H1 (cell line): Measurements from ENCODE around the gene TRIM14. TPM values are rescaled to one million over a fixed set of nuclear protein-coding genes. Genes with fewer than 3 reads are reported as not detected.
A peak's percentile ranks its signal among the peaks of the same experiment; 100 is the strongest.

Experiments used
- CTCF ChIA-PET: fragments of 300-600 bp; sonication (Branson Sonifier 250); formaldehyde crosslinking; loops from one replicate; lab custom pipeline; 2021; ENCODE audit not compliant: partially characterized antibody; lab: Charles Lee
- POLR2A ChIA-PET: fragments of 300-600 bp; sonication (Branson Sonifier 250); formaldehyde crosslinking; loops from one replicate; lab custom pipeline; 2021; ENCODE audit warnings: inconsistent platforms; ENCODE audit not compliant: partially characterized antibody; lab: Charles Lee
- DNase-seq, 2 experiments: peaks; one replicate each; pipeline versions ENCODE4 v3.0.0 to v3.0.0-alpha.2; 2010 to 2022; ENCODE audit warnings: low spot score in 2 of 2, low read depth in 1 of 2, mixed read lengths in 1 of 2
- FAIRE-seq: peaks from 2 replicates; lab custom pipeline; 2011; peaks lifted over from hg19 to GRCh38; lab: Jason Lieb, UNC
- H2AFZ ChIP-seq: 2 replicates; pipeline ENCODE4 v1.8.1; 2012; ENCODE audit warnings: low read length, inconsistent platforms
- H2AK5ac ChIP-seq: 2 replicates; pipeline ENCODE4 v1.6.1; 2013; ENCODE audit warnings: low read depth, low read length
- H2BK120ac ChIP-seq: replicated peaks from 2 replicates; pipeline ENCODE3; 2013; ENCODE audit warnings: low read depth, low read length, inconsistent platforms
- H2BK12ac ChIP-seq: 2 replicates; pipeline ENCODE4 v1.6.1; 2013; ENCODE audit warnings: low read depth, low read length
- H2BK15ac ChIP-seq: 2 replicates; pipeline ENCODE4 v1.6.1; 2013; ENCODE audit warnings: low read length
- H2BK20ac ChIP-seq: 2 replicates; pipeline ENCODE4 v1.6.1; 2013; ENCODE audit warnings: low read length
- H2BK5ac ChIP-seq: 2 replicates; pipeline ENCODE4 v1.6.1; 2013; ENCODE audit warnings: low read depth, low read length
- H3K14ac ChIP-seq: 2 replicates; pipeline ENCODE4 v1.6.1; 2013; ENCODE audit warnings: inconsistent platforms; ENCODE audit not compliant: insufficient read length
- H3K18ac ChIP-seq: 2 replicates; pipeline ENCODE4 v1.6.1; 2013; ENCODE audit warnings: low read length; ENCODE audit errors: extremely low read depth
- H3K23ac ChIP-seq: 2 replicates; pipeline ENCODE4 v1.6.1; 2013; ENCODE audit warnings: inconsistent platforms; ENCODE audit not compliant: insufficient read length
- H3K23me2 ChIP-seq: 2 replicates; pipeline ENCODE4 v1.6.1; 2013; ENCODE audit warnings: low read depth, low read length
- H3K27ac ChIP-seq: 2 replicates; pipeline ENCODE4 v1.6.1; 2011; ENCODE audit warnings: low read depth, low read length, inconsistent platforms
- H3K27me3 ChIP-seq, 4 experiments: replicated peaks in 1 of 4; 1 replicate in 1 of 4; 2 replicates in 3 of 4; pipeline versions ENCODE4 v1.6.1 to v1.8.1; 2011 to 2013; ENCODE audit warnings: low read length in 3 of 4, mild to moderate bottlenecking in 3 of 4, inconsistent platforms in 2 of 4, mixed read lengths in 2 of 4, moderate library complexity in 1 of 4; ENCODE audit not compliant: control insufficient read depth in 3 of 4, insufficient read depth in 3 of 4; ENCODE audit errors: extremely low read depth in 1 of 4
- H3K36me3 ChIP-seq, 4 experiments: 2 replicates each; pipeline versions ENCODE4 v1.6.1 to v1.8.1; 2011 to 2013; ENCODE audit warnings: mild to moderate bottlenecking in 4 of 4, low read length in 3 of 4, moderate library complexity in 2 of 4, control low read depth in 1 of 4, inconsistent platforms in 1 of 4; ENCODE audit not compliant: insufficient read depth in 4 of 4, control insufficient read depth in 2 of 4
- H3K4ac ChIP-seq: replicated peaks from 2 replicates; pipeline ENCODE3; 2013; ENCODE audit warnings: low read length, low read depth, mixed read lengths, inconsistent platforms; ENCODE audit not compliant: insufficient read length
- H3K4me1 ChIP-seq, 4 experiments: replicated peaks in 1 of 4; 1 replicate in 1 of 4; 2 replicates in 3 of 4; pipeline versions ENCODE4 v1.6.1 to v1.8.1; 2011 to 2013; ENCODE audit warnings: low read length in 3 of 4, inconsistent platforms in 2 of 4, mixed read lengths in 1 of 4; ENCODE audit not compliant: insufficient read depth in 4 of 4, control insufficient read depth in 3 of 4
- H3K4me2 ChIP-seq, 2 experiments: 2 replicates each; pipeline versions ENCODE4 v1.6.1 to v1.8.1; 2011 to 2013; ENCODE audit warnings: low read depth in 2 of 2, low read length in 2 of 2, control low read depth in 1 of 2, inconsistent platforms in 1 of 2, mild to moderate bottlenecking in 1 of 2; ENCODE audit not compliant: insufficient read depth in 1 of 2
- H3K4me3 ChIP-seq, 4 experiments: fragments of 200-600, 300-600 bp in 1 of 4; sonication (generic), shearing (Covaris generic), sonication (Bioruptor Twin) in 1 of 4; 2 replicates each; pipeline versions ENCODE4 v1.5.1 to v1.8.1; 2011 to 2016; ENCODE audit warnings: low read length in 4 of 4, low read depth in 3 of 4, control low read depth in 2 of 4, inconsistent platforms in 2 of 4, mild to moderate bottlenecking in 2 of 4, mixed read lengths in 1 of 4, moderate library complexity in 1 of 4; ENCODE audit not compliant: insufficient read depth in 2 of 4; ENCODE audit errors: extremely low read depth in 1 of 4
- H3K56ac ChIP-seq: replicated peaks from 2 replicates; pipeline ENCODE3; 2013; ENCODE audit warnings: low read depth, mild to moderate bottlenecking, mixed read lengths, low read length, inconsistent platforms; ENCODE audit not compliant: insufficient read length
- H3K79me1 ChIP-seq: 2 replicates; pipeline ENCODE4 v1.6.1; 2013; ENCODE audit warnings: low read depth, low read length, control low read depth
- H3K79me2 ChIP-seq, 2 experiments: 2 replicates each; pipeline versions ENCODE4 v1.6.1 to v1.8.1; 2012 to 2013; ENCODE audit warnings: low read length in 2 of 2, mild to moderate bottlenecking in 2 of 2, inconsistent platforms in 1 of 2; ENCODE audit not compliant: insufficient read depth in 2 of 2, control insufficient read depth in 1 of 2
- H3K9ac ChIP-seq, 4 experiments: replicated peaks in 1 of 4; 1 replicate in 1 of 4; 2 replicates in 3 of 4; pipeline versions ENCODE4 v1.6.1 to v1.8.1; 2011 to 2013; ENCODE audit warnings: low read depth in 3 of 4, low read length in 3 of 4, control low read depth in 2 of 4, mild to moderate bottlenecking in 2 of 4, moderate library complexity in 2 of 4, inconsistent platforms in 1 of 4; ENCODE audit errors: extremely low read depth in 1 of 4
- H3K9me3 ChIP-seq, 2 experiments: 2 replicates each; pipeline versions ENCODE4 v1.6.1 to v1.8.1; 2012 to 2013; ENCODE audit warnings: mild to moderate bottlenecking in 2 of 2, moderate library complexity in 2 of 2, control low read depth in 1 of 2, inconsistent platforms in 1 of 2, low read depth in 1 of 2, low read length in 1 of 2, mixed read lengths in 1 of 2; ENCODE audit not compliant: insufficient read depth in 2 of 2
- H4K20me1 ChIP-seq, 2 experiments: replicated peaks in 1 of 2; 2 replicates each; pipeline versions ENCODE3 to v1.8.1; 2011 to 2013; ENCODE audit warnings: inconsistent platforms in 2 of 2, low read length in 2 of 2, mild to moderate bottlenecking in 1 of 2; ENCODE audit not compliant: insufficient read depth in 2 of 2, control insufficient read depth in 1 of 2
- H4K5ac ChIP-seq: 2 replicates; pipeline ENCODE4 v1.6.1; 2013; ENCODE audit warnings: low read length, low read depth, mixed read lengths, inconsistent platforms; ENCODE audit not compliant: insufficient read length
- H4K8ac ChIP-seq: 2 replicates; pipeline ENCODE4 v1.8.0; 2013; ENCODE audit warnings: mild to moderate bottlenecking, moderate library complexity, low read length, inconsistent platforms; ENCODE audit not compliant: insufficient read depth; ENCODE audit errors: extremely low read depth
- H4K91ac ChIP-seq: replicated peaks from 2 replicates; pipeline ENCODE3; 2013; ENCODE audit warnings: low read length, mixed read lengths, inconsistent platforms; ENCODE audit not compliant: insufficient read length
- EZH2 ChIP-seq: fragments of 200-600 bp; sonication (generic); IDR thresholded peaks from 2 replicates; pipeline ENCODE4 v1.7.1; 2012; ENCODE audit warnings: low read depth, mild to moderate bottlenecking, moderate library complexity, low read length, inconsistent platforms; ENCODE audit not compliant: severe bottlenecking
- GTF2F1 ChIP-seq: IDR thresholded peaks from 2 replicates; pipeline ENCODE4 v1.6.1; 2012; ENCODE audit warnings: low read depth, low read length, improper control_type of control experiment, borderline replicate concordance
- JUND ChIP-seq: IDR thresholded peaks from 2 replicates; pipeline ENCODE4 v1.6.1; 2011; ENCODE audit warnings: mild to moderate bottlenecking, improper control_type of control experiment, low read length
- NRF1 ChIP-seq: IDR thresholded peaks from 2 replicates; pipeline ENCODE4 v1.6.1; 2011; ENCODE audit warnings: mild to moderate bottlenecking, low read depth, low read length, improper control_type of control experiment
- POLR2AphosphoS5 ChIP-seq: IDR thresholded peaks from 2 replicates; pipeline ENCODE4 v1.6.1; 2011; ENCODE audit warnings: low read depth, low read length
- RBBP5 ChIP-seq: IDR thresholded peaks from 2 replicates; pipeline ENCODE4 v1.7.1; 2012; ENCODE audit warnings: low read depth, mild to moderate bottlenecking, inconsistent platforms, low read length, moderate library complexity, borderline replicate concordance
- RFX5 ChIP-seq: IDR thresholded peaks from 2 replicates; pipeline ENCODE4 v1.6.1; 2011; ENCODE audit warnings: low read depth, low read length, improper control_type of control experiment, borderline replicate concordance
- WGBS, 2 experiments: shearing (Covaris generic) in 1 of 2; methylation state at CpG; one replicate each; pipeline versions ENCODE4 v1.1.6 to v1.1.7; 2013 to 2015; ENCODE audit warnings: low lambda C conversion rate in 2 of 2, mixed read lengths in 2 of 2, inconsistent platforms in 1 of 2, low coverage in 1 of 2, missing lambda C conversion rate in 1 of 2; ENCODE audit not compliant: insufficient replicate concordance in 2 of 2, insufficient coverage in 1 of 2, insufficient read length in 1 of 2; ENCODE audit errors: extremely low coverage in 1 of 2, missing lambda C conversion rate in 1 of 2; 5-methylcytosine and 5-hydroxymethylcytosine counted together
- polyA plus RNA-seq, 7 experiments: library from polyadenylated mRNA; depleted of rRNA in 3 of 7; stranded (reverse) in 5 of 7; unstranded in 2 of 7; fragments of >200 nt in 5 of 7; fragments of 200-250 nt in 2 of 7; gene quantifications; 1 replicate in 5 of 7; 2 replicates in 1 of 7; 4 replicates in 1 of 7; pipeline versions ENCODE4 v1.2.1 to v1.2.3, GENCODE V29; 2011 to 2013; ENCODE audit warnings: missing spikeins in 2 of 7, mixed read lengths in 2 of 7
- total RNA-seq: library from RNA; stranded (reverse); fragmentation: NEBNext Ultra II Directional; extraction: Animal tissue kit (Norgen Biotek cat#: 25700); gene quantifications from 2 replicates; pipeline ENCODE4 v1.2.1, GENCODE V29; 2021
- TF ChIP-seq, protein P1 (sequence below), 3 experiments: IDR thresholded peaks; 1 replicate in 2 of 3; 2 replicates in 1 of 3; pipeline versions ENCODE4 v1.5.1 to v1.6.1; 2011; ENCODE audit warnings: low read length in 3 of 3, mild to moderate bottlenecking in 3 of 3, inconsistent platforms in 2 of 3, low read depth in 1 of 3, moderate library complexity in 1 of 3; ENCODE audit not compliant: insufficient read depth in 1 of 3; ENCODE audit errors: control extremely low read depth in 1 of 3

TRIM14 gene
- total and polyA plus RNA-seq, 2 of the 8 experiments (the other 6 are each of a cell fraction or from before 2014, with no cell fraction given), result 9.2 to 19.4 TPM

DNA sequence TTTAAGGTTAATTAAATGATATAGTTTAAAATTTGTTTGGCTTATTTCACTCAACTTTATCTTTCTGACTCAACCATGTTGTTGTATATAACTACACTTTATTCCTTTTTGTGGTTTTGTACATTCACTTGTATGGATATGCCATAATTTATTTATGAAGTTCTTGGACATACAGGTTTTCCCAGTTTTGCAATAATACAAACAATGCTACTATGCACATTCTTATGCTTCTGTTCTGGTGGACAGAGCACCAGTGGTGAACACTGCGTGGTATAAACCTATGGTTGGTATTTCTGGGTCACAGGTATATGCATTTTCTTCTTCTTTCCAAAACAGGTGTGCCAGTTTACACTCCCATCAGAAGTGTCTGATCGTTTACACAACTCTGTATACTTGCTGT lies 35.7 kb upstream of the TRIM14 start:
- WGBS, 2 experiments, result 95% methylated on average over 2 of the region's 2 CpGs; no CpG with 5 or more reads in 1 of the 2 experiments
- H2AFZ ChIP-seq, result no peak overlapping the region
- H4K91ac ChIP-seq, result no peak overlapping the region
- no peak overlapping the region for H3K4me3 ChIP-seq
- CTCF ChIA-PET, result no interaction called here
- H3K56ac ChIP-seq, result no peak overlapping the region
- no peak for FAIRE-seq
- no peak overlapping the region for H3K14ac ChIP-seq
- no peak for DNase-seq
- no peak overlapping the region for H3K9ac ChIP-seq
- H3K4me1 ChIP-seq, result no peaks in the 10 kb centered on the region
- no peak overlapping the region for H3K4me2 ChIP-seq
- H3K4ac ChIP-seq, result no peak overlapping the region
- no peak overlapping the region for H2BK120ac ChIP-seq
- H3K36me3 ChIP-seq, result peaks cover 0 to 4% (median 0%) of the 10 kb centered on the region in 4 experiments; a peak in 2 of 8 replicates
- no peak overlapping the region for H4K8ac ChIP-seq
- H3K23me2 ChIP-seq, result no peaks in the 10 kb centered on the region
- no peak overlapping the region for H2BK5ac ChIP-seq
- H3K27ac ChIP-seq, result no peak overlapping the region
- no peak overlapping the region for H3K23ac ChIP-seq
- no peaks in the 10 kb centered on the region for H3K79me2 ChIP-seq
- H3K9me3 ChIP-seq, result no peaks in the 10 kb centered on the region
- peaks cover 0 to 2% (median 0%) of the 10 kb centered on the region in 4 experiments; a peak in 1 of 7 replicates for H3K27me3 ChIP-seq
- H3K79me1 ChIP-seq, result peaks cover 2% of the 10 kb centered on the region
- no peak overlapping the region for H2BK12ac ChIP-seq
- H2BK20ac ChIP-seq, result 0 out of 2 replicates have a peak overlapping the region, but pooled peaks have one; percentile 35
- H2AK5ac ChIP-seq, result no peak overlapping the region
- H3K18ac ChIP-seq, result no peak overlapping the region
- POLR2A ChIA-PET, result no interaction called here
- H4K5ac ChIP-seq, result no peak overlapping the region
- H2BK15ac ChIP-seq, result no peak overlapping the region
- peaks cover 2 to 5% of the 10 kb centered on the region in 2 experiments for H4K20me1 ChIP-seq
- TF ChIP-seq GTF2F1 (no peak), NRF1 (no peak), EZH2 (no peak), RFX5 (no peak), POLR2AphosphoS5 (no peak), JUND (no peak), RBBP5 (no peak)
- TF ChIP-seq, protein P1, sequence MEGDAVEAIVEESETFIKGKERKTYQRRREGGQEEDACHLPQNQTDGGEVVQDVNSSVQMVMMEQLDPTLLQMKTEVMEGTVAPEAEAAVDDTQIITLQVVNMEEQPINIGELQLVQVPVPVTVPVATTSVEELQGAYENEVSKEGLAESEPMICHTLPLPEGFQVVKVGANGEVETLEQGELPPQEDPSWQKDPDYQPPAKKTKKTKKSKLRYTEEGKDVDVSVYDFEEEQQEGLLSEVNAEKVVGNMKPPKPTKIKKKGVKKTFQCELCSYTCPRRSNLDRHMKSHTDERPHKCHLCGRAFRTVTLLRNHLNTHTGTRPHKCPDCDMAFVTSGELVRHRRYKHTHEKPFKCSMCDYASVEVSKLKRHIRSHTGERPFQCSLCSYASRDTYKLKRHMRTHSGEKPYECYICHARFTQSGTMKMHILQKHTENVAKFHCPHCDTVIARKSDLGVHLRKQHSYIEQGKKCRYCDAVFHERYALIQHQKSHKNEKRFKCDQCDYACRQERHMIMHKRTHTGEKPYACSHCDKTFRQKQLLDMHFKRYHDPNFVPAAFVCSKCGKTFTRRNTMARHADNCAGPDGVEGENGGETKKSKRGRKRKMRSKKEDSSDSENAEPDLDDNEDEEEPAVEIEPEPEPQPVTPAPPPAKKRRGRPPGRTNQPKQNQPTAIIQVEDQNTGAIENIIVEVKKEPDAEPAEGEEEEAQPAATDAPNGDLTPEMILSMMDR (IDR thresholded peaks at IDR 0.05; ENCODE audit: control extremely low read depth in 1 of 3, insufficient read depth in 1 of 3, low read depth in 1 of 3, low read length in 3 of 3), result no peak
